Esophagus muscularis mucosa (tissue), 4 donors: ENCODE measurements around the gene NSUN7.

Source experiments
- CTCF ChIP-seq, 3 experiments: fragments of 200-600 bp in 2 of 3; fragments of 450-650 bp in 1 of 3; sonication (generic) in 2 of 3; IDR thresholded peaks; one replicate each; pipeline ENCODE4 v1.5.1; 2017 to 2019; ENCODE audit warnings: antibody characterized with exemption in 3 of 3, mild to moderate bottlenecking in 2 of 3, moderate library complexity in 1 of 3
- EP300 ChIP-seq: sonication (generic); formaldehyde crosslinking; IDR thresholded peaks from one replicate; pipeline ENCODE4 v1.6.1; 2017; ENCODE audit warnings: antibody characterized with exemption
- POLR2A ChIP-seq: fragments of 450-650 bp; IDR thresholded peaks from one replicate; pipeline ENCODE4 v1.6.1; 2017; ENCODE audit warnings: antibody characterized with exemption, moderate library complexity, mild to moderate bottlenecking, low read depth
- POLR2AphosphoS5 ChIP-seq, 2 donors: sonication (generic); formaldehyde crosslinking; IDR thresholded peaks; one replicate each; pipeline ENCODE4 v1.6.1; 2017; ENCODE audit warnings: antibody characterized with exemption in 2 of 2

GRCh38 chr4:40763228-40763716 is 13.5 kb downstream of the NSUN7 start:
- TF ChIP-seq EP300 (no peak), POLR2A (no peak), CTCF (IDR thresholded peaks at IDR 0.05) (no peak), POLR2AphosphoS5 (IDR thresholded peaks at IDR 0.05) (no peak)
